ENCODE data around the gene GPRIN1. TPM values are rescaled to one million over a fixed set of nuclear protein-coding genes. Genes with fewer than 3 reads are reported as not detected.

GPRIN1 gene
- total RNA-seq, 1 donor from 2014 or later: 39.0 TPM

GRCh38 chr5:176637556-176637955 is 27.6 kb upstream of the GPRIN1 start:
- no peaks in the 10 kb centered on the region for H3K4me1 Mint-ChIP-seq
- H3K27me3 Mint-ChIP-seq (ENCODE audit: low read depth): peaks cover 59% of the 10 kb centered on the region
- no peak for DNase-seq (ENCODE audit: low read depth, low spot score)
- no peak for TF ChIP-seq CTCF (conservative IDR thresholded peaks at IDR 0.05)
- no peak overlapping the region for H3K27ac Mint-ChIP-seq (ENCODE audit: unreplicated experiment)
- no peak overlapping the region for H3K4me3 Mint-ChIP-seq
- H3K9me3 Mint-ChIP-seq: peaks cover 3% of the 10 kb centered on the region
- H3K36me3 Mint-ChIP-seq (ENCODE audit: low read depth): no peaks in the 10 kb centered on the region

GRCh38 chr5:176636426-176636825 is 26.5 kb upstream of the GPRIN1 start:
- Mint-ChIP-seq H3K4me3 (no peak overlapping the region), H3K4me1 (no peaks in the 10 kb centered on the region), H3K27me3 (ENCODE audit: low read depth) (peaks cover 70% of the 10 kb centered on the region), H3K9me3 (peaks cover 3% of the 10 kb centered on the region), H3K27ac (ENCODE audit: unreplicated experiment) (no peak overlapping the region), H3K36me3 (ENCODE audit: low read depth) (no peaks in the 10 kb centered on the region)
- no peak for DNase-seq (ENCODE audit: low read depth, low spot score)
- no peak for TF ChIP-seq CTCF (conservative IDR thresholded peaks at IDR 0.05)

- peaks cover 92% of the 10 kb centered on the region for H3K27me3 Mint-ChIP-seq (ENCODE audit: low read depth)
- peaks cover 3% of the 10 kb centered on the region for H3K9me3 Mint-ChIP-seq
- DNase-seq (ENCODE audit: low read depth, low spot score): no peak
- peaks cover 6% of the 10 kb centered on the region for H3K4me1 Mint-ChIP-seq
- H3K27ac Mint-ChIP-seq (ENCODE audit: unreplicated experiment): no peak overlapping the region
- no peak for TF ChIP-seq CTCF (conservative IDR thresholded peaks at IDR 0.05)
- H3K4me3 Mint-ChIP-seq: peak overlapping the region; percentile 17
- no peaks in the 10 kb centered on the region for H3K36me3 Mint-ChIP-seq (ENCODE audit: low read depth)
Measured at GRCh38 chr5:176633598-176633997, 23.6 kb upstream of the GPRIN1 start.

GRCh38 chr5:176632745-176633144 is 22.8 kb upstream of the GPRIN1 start:
- no peak for TF ChIP-seq CTCF (conservative IDR thresholded peaks at IDR 0.05)
- Mint-ChIP-seq H3K4me3 (no peak overlapping the region), H3K27ac (ENCODE audit: unreplicated experiment) (no peak overlapping the region), H3K4me1 (peaks cover 6% of the 10 kb centered on the region), H3K27me3 (ENCODE audit: low read depth) (peaks cover 94% of the 10 kb centered on the region), H3K36me3 (ENCODE audit: low read depth) (no peaks in the 10 kb centered on the region), H3K9me3 (peaks cover 3% of the 10 kb centered on the region)
- DNase-seq (ENCODE audit: low read depth, low spot score): no peak

GRCh38 chr5:176631383-176632200 is 21.6 kb upstream of the GPRIN1 start:
- no peak for DNase-seq (ENCODE audit: low read depth, low spot score)
- TF ChIP-seq CTCF (conservative IDR thresholded peaks at IDR 0.05): no peak
- Mint-ChIP-seq H3K27ac (ENCODE audit: unreplicated experiment) (no peak overlapping the region), H3K36me3 (ENCODE audit: low read depth) (no peaks in the 10 kb centered on the region), H3K4me1 (peaks cover 6% of the 10 kb centered on the region), H3K9me3 (peaks cover 3% of the 10 kb centered on the region), H3K4me3 (no peak overlapping the region), H3K27me3 (ENCODE audit: low read depth) (peaks cover 95% of the 10 kb centered on the region)
